Measurements from ENCODE around the gene PRKG1.

GRCh38 chr10:51960494-51960895, 886.2 kb downstream of the PRKG1 start:
- TF ChIP-seq USF2 (CRISPR knock-in tag; IDR thresholded peaks at IDR 0.05): no peak
- no peak; the same call in 1 of the 2 replicates for TF ChIP-seq CTCF (IDR thresholded peaks at IDR 0.05)

Data from WTC11 (cell line).